Osteocyte (in vitro differentiated cells): ENCODE data around the gene DAO. TPM values are rescaled to one million over a fixed set of nuclear protein-coding genes. Genes with fewer than 3 reads are reported as not detected.
A peak's percentile ranks its signal among the peaks of the same experiment; 100 is the strongest.

Source experiments
- DNase-seq: peaks from one replicate; pipeline ENCODE4 v3.0.0; 2021; ENCODE audit warnings: mixed read lengths; ENCODE audit not compliant: unreplicated experiment; ENCODE audit errors: extremely low spot score
- H3K27ac Mint-ChIP-seq: one replicate; pipeline ENCODE4 v1.8.0; 2021; ENCODE audit warnings: mild to moderate bottlenecking, mixed read lengths; ENCODE audit not compliant: unreplicated experiment
- H3K27me3 Mint-ChIP-seq: one replicate; pipeline ENCODE4 v1.8.0; 2021; ENCODE audit warnings: mixed read lengths; ENCODE audit not compliant: unreplicated experiment
- H3K36me3 Mint-ChIP-seq: one replicate; pipeline ENCODE4 v1.8.0; 2021; ENCODE audit warnings: mixed read lengths; ENCODE audit not compliant: unreplicated experiment
- H3K4me1 Mint-ChIP-seq: one replicate; pipeline ENCODE4 v1.8.0; 2021; ENCODE audit warnings: mixed read lengths; ENCODE audit not compliant: unreplicated experiment
- H3K4me3 Mint-ChIP-seq: one replicate; pipeline ENCODE4 v1.8.0; 2021; ENCODE audit warnings: mild to moderate bottlenecking, moderate library complexity, mixed read lengths; ENCODE audit not compliant: unreplicated experiment
- H3K9me3 Mint-ChIP-seq: one replicate; pipeline ENCODE4 v1.8.0; 2021; ENCODE audit warnings: mixed read lengths; ENCODE audit not compliant: unreplicated experiment
- CTCF ChIP-seq: fragments of 200-600 bp; sonication (generic); IDR thresholded peaks from 2 replicates; pipeline ENCODE4 v1.5.0; 2021; ENCODE audit warnings: antibody characterized with exemption, mild to moderate bottlenecking, moderate library complexity
- total RNA-seq: library from RNA; stranded (reverse); gene quantifications from 2 replicates; pipeline ENCODE4 v1.2.1, GENCODE V29; 2021

Gene DAO
- total RNA-seq, 1 donor from 2014 or later = not detected

GRCh38 chr12:108842361-108842760 is 37.5 kb upstream of the DAO start:
- DNase-seq = no peak
- Mint-ChIP-seq H3K9me3 (no peaks in the 10 kb centered on the region), H3K27me3 (no peaks in the 10 kb centered on the region), H3K4me1 (peaks cover 72% of the 10 kb centered on the region), H3K4me3 (no peak overlapping the region), H3K27ac (peak overlapping the region; percentile 100), H3K36me3 (peaks cover 24% of the 10 kb centered on the region)
- TF ChIP-seq CTCF = no peak

- no peak overlapping the region for H3K4me3 Mint-ChIP-seq
- H3K36me3 Mint-ChIP-seq = peaks cover 30% of the 10 kb centered on the region
- peak overlapping the region; percentile 100 for H3K27ac Mint-ChIP-seq
- no peaks in the 10 kb centered on the region for H3K9me3 Mint-ChIP-seq
- DNase-seq = no peak
- H3K27me3 Mint-ChIP-seq = no peaks in the 10 kb centered on the region
- H3K4me1 Mint-ChIP-seq = peaks cover 63% of the 10 kb centered on the region
- TF ChIP-seq CTCF = no peak
These were observed 36.7 kb upstream of the DAO start for GRCh38 chr12:108843187-108843586.

- Mint-ChIP-seq H3K4me3 (no peak overlapping the region), H3K9me3 (no peaks in the 10 kb centered on the region), H3K27me3 (no peaks in the 10 kb centered on the region), H3K36me3 (peaks cover 38% of the 10 kb centered on the region), H3K27ac (peak overlapping the region; percentile 65), H3K4me1 (peaks cover 46% of the 10 kb centered on the region)
- no peak for TF ChIP-seq CTCF
- DNase-seq = no peak
These were observed 34.2 kb upstream of the DAO start for GRCh38 chr12:108845696-108846095.

- H3K4me3 Mint-ChIP-seq = no peak overlapping the region
- H3K36me3 Mint-ChIP-seq = peaks cover 42% of the 10 kb centered on the region
- no peaks in the 10 kb centered on the region for H3K9me3 Mint-ChIP-seq
- TF ChIP-seq CTCF = no peak
- peak overlapping the region; percentile 52 for H3K27ac Mint-ChIP-seq
- no peaks in the 10 kb centered on the region for H3K27me3 Mint-ChIP-seq
- no peak for DNase-seq
- H3K4me1 Mint-ChIP-seq = peaks cover 46% of the 10 kb centered on the region
These were observed 33.6 kb upstream of the DAO start for GRCh38 chr12:108846290-108846701.

- DNase-seq = no peak
- H3K27ac Mint-ChIP-seq = peak overlapping the region; percentile 50
- H3K4me1 Mint-ChIP-seq = peaks cover 47% of the 10 kb centered on the region
- no peaks in the 10 kb centered on the region for H3K9me3 Mint-ChIP-seq
- no peak overlapping the region for H3K4me3 Mint-ChIP-seq
- TF ChIP-seq CTCF = no peak
- no peaks in the 10 kb centered on the region for H3K27me3 Mint-ChIP-seq
- H3K36me3 Mint-ChIP-seq = peaks cover 48% of the 10 kb centered on the region
These were observed 32.2 kb upstream of the DAO start for GRCh38 chr12:108847705-108848104.
